Uterus (tissue), 2 donors: Measurements from ENCODE around the gene KANSL1.

Experiments
- CTCF ChIP-seq, 4 experiments: fragments of 200-600 bp in 2 of 4; fragments of 450-650 bp in 2 of 4; sonication (generic) in 2 of 4; IDR thresholded peaks; one replicate each; pipeline ENCODE4 v1.5.1; 2016 to 2019; ENCODE audit warnings: antibody characterized with exemption in 4 of 4, mild to moderate bottlenecking in 2 of 4, moderate library complexity in 1 of 4
- POLR2A ChIP-seq, 2 donors: fragments of 450-650 bp; IDR thresholded peaks; one replicate each; pipeline ENCODE4 v1.6.1; 2016; ENCODE audit warnings: antibody characterized with exemption in 2 of 2, mild to moderate bottlenecking in 1 of 2, moderate library complexity in 1 of 2

DNA sequence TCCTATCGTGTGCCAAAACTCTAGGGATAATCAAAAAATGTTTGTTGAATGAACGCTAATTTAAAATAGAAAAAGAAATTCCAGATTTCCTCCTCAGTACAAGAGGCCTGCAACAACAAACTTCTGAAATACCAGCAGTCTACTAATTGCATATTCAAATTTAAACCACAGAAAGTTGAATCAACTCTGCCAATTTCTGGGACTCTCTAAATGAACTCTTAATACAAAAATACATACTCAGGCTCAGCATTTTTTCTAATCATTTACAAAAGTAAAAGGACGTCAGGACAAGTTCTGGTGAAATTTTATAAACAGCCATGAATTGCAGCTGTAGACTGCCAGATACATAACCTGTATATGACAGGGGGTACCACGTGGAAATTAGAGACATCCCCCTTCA is 49.0 kb downstream of the KANSL1 start:
- TF ChIP-seq CTCF (IDR thresholded peaks at IDR 0.05) (no peak), POLR2A (IDR thresholded peaks at IDR 0.05) (no peak)
